GM12865 (cell line): ENCODE measurements around the gene RPN2.

Experiments
- DNase-seq: peaks from one replicate; pipeline ENCODE4 v3.0.0; 2010; ENCODE audit warnings: low read depth
- H3K4me3 ChIP-seq: 2 replicates; pipeline ENCODE4 v1.5.1; 2011; ENCODE audit warnings: mild to moderate bottlenecking, low read depth, low read length, control low read depth
- TF ChIP-seq, protein P1 (sequence below): IDR thresholded peaks from 2 replicates; pipeline ENCODE4 v1.5.1; 2011; ENCODE audit warnings: low read length, control low read depth, low read depth, inconsistent platforms; ENCODE audit not compliant: insufficient read depth; ENCODE audit errors: missing control alignments

RPN2 gene

DNA sequence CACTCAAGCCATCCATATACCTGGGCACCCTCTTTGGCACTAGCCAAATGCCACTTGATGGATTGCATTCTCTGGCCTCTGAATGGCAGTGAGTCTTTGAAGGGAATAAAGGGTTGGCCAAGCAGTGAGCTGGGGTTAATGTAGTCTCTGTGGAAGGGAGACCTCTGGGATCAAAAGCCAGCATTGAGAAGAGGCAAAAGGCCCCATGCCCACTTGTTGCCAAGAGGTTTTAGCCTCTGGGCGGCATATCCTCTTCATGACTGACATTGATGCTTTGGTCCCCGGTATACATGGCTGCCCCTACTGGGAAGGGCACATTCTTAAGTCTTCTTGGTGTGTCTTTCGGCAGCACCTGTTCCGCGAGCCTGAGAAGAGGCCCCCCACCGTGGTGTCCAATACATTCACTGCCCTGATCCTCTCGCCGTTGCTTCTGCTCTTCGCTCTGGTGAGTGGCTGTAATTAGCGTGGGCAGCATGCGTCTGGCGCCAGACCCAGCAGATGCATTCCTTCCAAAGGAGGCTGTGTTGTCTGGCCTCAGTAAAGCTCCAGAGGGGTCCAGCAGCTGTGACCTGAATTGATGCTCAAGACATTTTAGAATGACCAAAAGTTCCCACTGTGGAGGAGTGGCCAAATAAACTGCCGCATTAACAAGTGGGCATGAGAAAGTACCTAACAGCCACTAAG is 53.0 kb downstream of the RPN2 start:
- TF ChIP-seq, protein P1, sequence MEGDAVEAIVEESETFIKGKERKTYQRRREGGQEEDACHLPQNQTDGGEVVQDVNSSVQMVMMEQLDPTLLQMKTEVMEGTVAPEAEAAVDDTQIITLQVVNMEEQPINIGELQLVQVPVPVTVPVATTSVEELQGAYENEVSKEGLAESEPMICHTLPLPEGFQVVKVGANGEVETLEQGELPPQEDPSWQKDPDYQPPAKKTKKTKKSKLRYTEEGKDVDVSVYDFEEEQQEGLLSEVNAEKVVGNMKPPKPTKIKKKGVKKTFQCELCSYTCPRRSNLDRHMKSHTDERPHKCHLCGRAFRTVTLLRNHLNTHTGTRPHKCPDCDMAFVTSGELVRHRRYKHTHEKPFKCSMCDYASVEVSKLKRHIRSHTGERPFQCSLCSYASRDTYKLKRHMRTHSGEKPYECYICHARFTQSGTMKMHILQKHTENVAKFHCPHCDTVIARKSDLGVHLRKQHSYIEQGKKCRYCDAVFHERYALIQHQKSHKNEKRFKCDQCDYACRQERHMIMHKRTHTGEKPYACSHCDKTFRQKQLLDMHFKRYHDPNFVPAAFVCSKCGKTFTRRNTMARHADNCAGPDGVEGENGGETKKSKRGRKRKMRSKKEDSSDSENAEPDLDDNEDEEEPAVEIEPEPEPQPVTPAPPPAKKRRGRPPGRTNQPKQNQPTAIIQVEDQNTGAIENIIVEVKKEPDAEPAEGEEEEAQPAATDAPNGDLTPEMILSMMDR = no peak
- no peak for DNase-seq
- H3K4me3 ChIP-seq = no peak overlapping the region

DNA sequence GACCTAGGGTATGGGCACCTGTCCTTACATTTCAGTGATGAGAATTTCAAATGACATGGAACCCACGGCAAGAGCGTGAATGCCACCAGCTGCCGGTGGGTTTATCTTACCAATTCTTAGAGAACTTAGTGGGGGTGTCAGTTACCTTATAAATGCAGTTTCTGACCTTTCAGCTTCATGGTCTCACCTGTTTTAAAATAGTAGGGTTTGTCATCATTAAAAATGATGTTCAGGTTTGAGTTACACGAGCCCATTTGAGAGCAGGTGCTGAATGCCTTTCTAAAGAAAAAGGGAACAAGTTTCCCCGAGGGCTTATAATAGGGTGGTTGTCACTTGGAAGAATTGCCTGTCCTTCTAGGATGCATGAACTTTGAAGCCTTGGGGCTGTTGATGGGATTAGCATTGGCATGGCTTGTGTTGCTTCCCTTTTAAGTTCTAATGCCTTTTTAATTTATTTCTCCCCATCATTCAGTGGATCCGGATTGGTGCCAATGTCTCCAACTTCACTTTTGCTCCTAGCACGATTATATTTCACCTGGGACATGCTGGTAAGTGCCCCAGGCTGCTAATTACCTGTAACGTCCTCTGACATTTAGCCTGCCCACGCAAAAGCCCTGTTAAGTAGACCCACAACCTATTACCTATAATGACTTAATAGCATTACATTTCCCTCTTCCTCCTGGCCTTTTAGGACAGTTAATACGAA is 54.6 kb downstream of the RPN2 start:
- TF ChIP-seq, protein P1 = no peak
- H3K4me3 ChIP-seq = no peak overlapping the region
- DNase-seq = no peak

DNA sequence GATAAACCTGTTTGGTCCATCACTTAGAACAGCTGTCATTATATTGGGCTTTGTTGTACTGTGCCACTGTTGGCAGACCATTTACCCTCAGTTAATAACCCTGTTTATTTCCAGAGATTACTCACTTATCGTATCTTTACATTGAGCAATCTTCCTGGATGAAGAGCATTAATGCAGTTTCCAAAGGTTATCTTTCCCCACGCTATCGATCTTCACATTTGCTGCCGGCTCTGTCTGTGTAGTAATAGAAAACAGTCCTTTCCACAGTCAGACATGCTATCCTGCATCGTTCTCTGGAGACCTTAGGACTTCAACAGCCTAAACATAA is 55.1 kb downstream of the RPN2 start:
- TF ChIP-seq, protein P1 = no peak
- DNase-seq = no peak
- no peak overlapping the region for H3K4me3 ChIP-seq

DNA sequence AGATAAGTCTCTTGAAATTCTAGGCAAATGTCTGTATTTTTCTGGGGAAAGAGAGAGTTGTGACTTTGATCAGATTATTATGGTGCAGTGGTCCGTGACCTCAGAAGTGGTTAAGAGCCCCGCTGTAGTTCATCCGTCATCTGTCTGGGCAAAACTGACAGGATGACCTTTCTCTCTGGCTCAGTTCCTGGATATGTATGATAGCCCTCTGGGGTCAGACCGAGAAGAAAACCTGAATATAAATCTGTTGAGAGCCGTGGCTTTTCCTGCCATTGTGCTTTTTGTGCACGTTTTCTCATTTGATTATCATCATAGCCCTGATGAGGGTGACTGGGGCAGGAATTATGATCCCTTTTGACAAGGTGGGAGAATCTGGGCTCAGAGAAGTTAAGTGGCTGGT is 55.9 kb downstream of the RPN2 start:
- H3K4me3 ChIP-seq = no peak overlapping the region
- TF ChIP-seq, protein P1 = no peak
- DNase-seq = no peak

GRCh38 chr20:37236462-37236861 is 57.3 kb downstream of the RPN2 start:
- TF ChIP-seq, protein P1 = no peak
- DNase-seq = no peak
- no peak overlapping the region for H3K4me3 ChIP-seq

DNA sequence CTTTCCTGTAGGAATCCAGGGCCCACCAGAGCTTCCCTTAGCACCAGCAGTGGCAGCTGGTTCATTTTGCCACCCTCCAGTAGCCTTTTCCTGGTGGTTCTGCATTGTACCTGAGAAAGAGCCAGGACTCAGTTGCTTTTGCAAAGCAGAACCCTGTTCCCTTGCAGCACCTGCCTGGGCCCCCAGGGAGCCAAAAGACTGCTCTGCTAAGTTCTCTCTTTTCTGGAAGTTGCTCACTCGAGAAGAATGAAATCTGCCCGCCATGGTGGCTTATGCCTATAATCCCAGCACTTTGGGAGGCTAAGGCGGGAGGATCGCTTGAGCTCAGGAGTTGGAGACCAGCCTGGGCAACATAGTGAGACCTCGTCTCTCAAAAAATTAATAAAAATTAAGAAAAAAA is 58.5 kb downstream of the RPN2 start:
- TF ChIP-seq, protein P1 = no peak
- DNase-seq = no peak
- no peak overlapping the region for H3K4me3 ChIP-seq

DNA sequence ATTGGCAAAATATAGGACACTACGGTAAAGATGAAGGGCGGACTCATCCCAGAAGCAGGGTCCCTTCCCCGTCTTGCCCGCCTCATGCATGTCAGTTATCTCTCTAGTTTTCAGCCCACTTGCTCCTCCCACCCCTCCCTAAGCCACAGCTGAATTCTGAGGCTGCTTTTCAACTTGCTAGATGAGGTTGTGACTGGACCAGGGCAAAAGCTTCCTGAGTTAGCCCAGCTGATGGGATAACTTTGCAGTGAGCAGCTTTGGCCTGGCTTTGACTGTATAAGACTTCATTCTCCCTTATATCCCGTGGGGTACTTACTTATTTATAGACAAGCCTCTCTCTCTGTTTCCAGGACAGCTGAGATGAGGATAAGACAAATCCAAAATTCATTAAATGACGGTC is 59.3 kb downstream of the RPN2 start:
- no peak overlapping the region for H3K4me3 ChIP-seq
- TF ChIP-seq, protein P1 = no peak
- no peak for DNase-seq
